HG02852 (cell line): ENCODE measurements around the gene COL23A1.
"Not testable (repeated sequence)": the region's sequence is repeated elsewhere in the genome, so short reads cannot be mapped to it uniquely, and the experiment has no call there.

Experiments used
- ATAC-seq: cut with Tn5 transposase; IDR thresholded peaks from one replicate; pipeline ENCODE4 v1.9.1; 2021; ENCODE audit warnings: mild to moderate bottlenecking, moderate library complexity; ENCODE audit not compliant: unreplicated experiment

The COL23A1 gene

GRCh38 chr5:178589180-178590140 is 733 bp downstream of the COL23A1 start:
- ATAC-seq = no peak

GRCh38 chr5:178588769-178589168 is 1.4 kb downstream of the COL23A1 start:
- no peak for ATAC-seq

- no peak for ATAC-seq
Measured at GRCh38 chr5:178587763-178588611, 2.2 kb downstream of the COL23A1 start.

- ATAC-seq = no peak
Measured at GRCh38 chr5:178586396-178586795, 3.8 kb downstream of the COL23A1 start.

GRCh38 chr5:178585421-178585820 is 4.8 kb downstream of the COL23A1 start:
- ATAC-seq = not testable (repeated sequence)

- no peak for ATAC-seq
Measured at GRCh38 chr5:178583279-178583678, 6.9 kb downstream of the COL23A1 start.

GRCh38 chr5:178582291-178582690 is 7.9 kb downstream of the COL23A1 start:
- no peak for ATAC-seq

GRCh38 chr5:178581621-178582020 is 8.6 kb downstream of the COL23A1 start:
- no peak for ATAC-seq

GRCh38 chr5:178580271-178580955 is 9.8 kb downstream of the COL23A1 start:
- ATAC-seq = no peak

GRCh38 chr5:178577944-178578343 is 12.2 kb downstream of the COL23A1 start:
- ATAC-seq = no peak

GRCh38 chr5:178577376-178577839 is 12.8 kb downstream of the COL23A1 start:
- ATAC-seq = no peak

GRCh38 chr5:178576591-178577351 is 13.4 kb downstream of the COL23A1 start:
- no peak for ATAC-seq

GRCh38 chr5:178573216-178573615 is 17.0 kb downstream of the COL23A1 start:
- ATAC-seq = no peak

GRCh38 chr5:178572617-178573016 is 17.6 kb downstream of the COL23A1 start:
- ATAC-seq = no peak

- no peak for ATAC-seq
Measured at GRCh38 chr5:178569485-178569884, 20.7 kb downstream of the COL23A1 start.

- no peak for ATAC-seq
Measured at GRCh38 chr5:178564811-178565550, 25.2 kb downstream of the COL23A1 start.

- no peak for ATAC-seq
Measured at GRCh38 chr5:178564397-178564796, 25.8 kb downstream of the COL23A1 start.

- ATAC-seq = no peak
Measured at GRCh38 chr5:178563621-178564020, 26.6 kb downstream of the COL23A1 start.

- no peak for ATAC-seq
Measured at GRCh38 chr5:178561746-178562264, 28.4 kb downstream of the COL23A1 start.
